Glomerular endothelial cell (primary cell): Measurements from ENCODE around the gene AP2A1. TPM values are rescaled to one million over a fixed set of nuclear protein-coding genes. Genes with fewer than 3 reads are reported as not detected.

ENCODE experiments used
- DNase-seq: peaks from one replicate; pipeline ENCODE4 v3.0.0-alpha.2; 2011; ENCODE audit warnings: low read depth, low spot score; ENCODE audit errors: extremely low read depth
- total RNA-seq: library from RNA; depleted of rRNA; stranded (reverse); fragments of >200 nt; gene quantifications from 2 replicates; pipeline ENCODE4 v1.2.3, GENCODE V29; 2015

Gene AP2A1
- total RNA-seq, 1 donor from 2014 or later: 147 TPM

DNA sequence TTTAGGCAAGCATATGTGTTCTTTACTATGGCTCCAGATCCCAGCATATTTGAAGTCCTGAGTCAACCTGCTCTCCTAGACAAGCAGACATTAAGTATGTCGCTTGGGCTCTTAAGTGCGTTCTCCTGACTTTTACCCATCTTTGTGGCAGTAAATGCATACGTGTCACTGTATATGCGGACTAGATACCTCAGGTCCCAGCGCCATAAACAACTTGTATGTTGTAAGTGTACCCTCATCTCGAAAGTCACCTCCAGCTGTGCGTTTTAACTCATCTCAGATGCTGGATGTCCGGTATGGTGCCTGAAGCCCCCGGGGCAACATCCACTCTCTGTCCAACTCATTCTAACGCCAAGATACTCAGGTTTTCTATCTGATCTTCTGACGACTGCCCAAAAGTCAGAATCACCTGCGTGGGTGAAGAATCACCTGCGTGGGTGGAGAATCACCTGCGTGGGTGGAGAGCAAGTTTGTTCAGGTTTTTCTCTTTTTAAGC lies 85.9 kb downstream of the AP2A1 start:
- DNase-seq: no peak

DNA sequence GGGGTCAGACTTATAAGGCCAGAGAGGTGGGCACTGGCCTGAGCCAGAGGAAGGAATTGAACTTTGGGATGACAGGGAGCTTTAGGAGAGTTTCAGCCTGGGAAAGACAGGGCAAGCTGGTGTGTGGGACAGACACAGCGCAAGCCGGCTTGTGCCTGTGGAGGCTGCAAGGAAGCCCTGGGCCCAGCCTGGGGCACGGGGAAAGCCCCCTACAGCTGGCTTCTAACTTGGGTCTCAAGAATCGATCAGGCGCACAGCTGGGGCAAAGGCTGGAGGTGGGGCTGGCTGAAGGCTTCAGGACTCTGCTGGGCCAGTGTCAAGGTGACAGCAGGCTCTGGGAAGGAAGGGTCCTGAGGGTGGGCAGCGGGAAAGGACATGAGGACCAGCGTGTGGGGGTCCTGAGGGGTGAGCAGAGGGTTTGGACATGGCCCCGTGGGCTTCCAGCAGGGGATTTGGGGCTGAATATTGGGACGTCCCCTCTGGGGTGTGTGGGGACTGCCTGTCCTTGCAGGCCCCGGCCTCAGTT lies 87.1 kb downstream of the AP2A1 start:
- no peak for DNase-seq

DNA sequence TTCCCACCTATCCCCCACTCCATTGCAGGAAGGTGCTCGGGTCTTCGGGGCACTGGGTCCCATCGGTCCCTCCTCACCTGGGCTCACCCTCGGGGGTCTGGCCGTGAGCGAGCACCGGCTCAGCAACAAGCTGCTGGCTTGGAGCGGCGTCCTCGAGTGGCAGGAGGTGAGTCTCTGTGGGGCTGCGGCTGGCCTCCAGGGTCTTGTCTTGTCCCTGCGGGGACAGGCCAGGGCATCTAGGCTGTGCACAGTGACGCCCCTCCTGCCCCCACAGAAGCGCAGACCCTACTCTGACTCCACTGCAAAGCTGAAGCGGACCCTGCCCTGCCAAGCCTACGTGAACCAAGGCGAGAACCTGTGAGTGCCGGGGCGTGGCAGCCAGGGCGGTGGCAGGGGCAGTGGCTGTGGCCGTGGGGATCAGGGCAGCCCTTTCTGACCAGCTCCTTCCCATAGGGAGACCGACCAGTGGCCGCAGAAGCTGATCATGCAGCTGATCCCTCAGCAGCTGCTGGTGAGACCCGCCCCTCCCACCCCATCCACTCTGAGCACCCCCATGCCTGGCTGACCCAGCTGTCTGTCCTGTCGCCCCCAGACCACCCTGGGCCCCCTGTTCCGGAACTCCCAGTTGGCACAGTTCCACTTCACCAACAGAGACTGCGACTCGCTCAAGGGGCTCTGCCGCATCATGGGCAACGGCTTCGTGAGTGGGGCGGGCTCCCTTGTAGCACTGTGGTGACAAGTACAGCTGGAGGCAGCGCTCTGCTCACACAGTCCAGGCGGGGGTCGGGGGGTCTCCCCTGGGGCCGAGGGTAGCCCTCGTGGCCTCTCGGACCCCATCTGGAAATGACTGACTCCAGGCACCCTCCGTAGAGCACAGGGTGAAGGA lies 87.8 kb downstream of the AP2A1 start:
- no peak for DNase-seq

DNA sequence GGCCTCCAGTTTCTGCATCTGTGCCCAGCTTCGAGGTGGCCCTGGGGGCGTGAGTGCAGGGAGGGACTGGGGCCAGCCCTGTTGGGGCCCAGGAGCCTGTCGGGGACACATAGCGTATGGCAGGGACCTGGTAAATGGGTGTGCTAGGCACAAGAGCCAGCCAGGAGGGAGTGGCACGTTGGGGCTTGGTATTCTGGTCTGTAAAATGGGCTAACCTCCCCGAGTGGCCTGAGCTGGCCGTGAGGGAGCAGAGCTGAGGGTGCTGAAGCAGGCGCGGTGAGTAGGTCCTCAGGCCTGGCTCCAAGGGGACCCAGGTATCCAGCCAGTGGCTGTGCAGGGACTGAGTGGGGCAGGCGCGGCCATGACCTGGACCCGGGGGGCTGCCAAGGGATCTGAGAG lies 88.5 kb downstream of the AP2A1 start:
- no peak for DNase-seq

DNA sequence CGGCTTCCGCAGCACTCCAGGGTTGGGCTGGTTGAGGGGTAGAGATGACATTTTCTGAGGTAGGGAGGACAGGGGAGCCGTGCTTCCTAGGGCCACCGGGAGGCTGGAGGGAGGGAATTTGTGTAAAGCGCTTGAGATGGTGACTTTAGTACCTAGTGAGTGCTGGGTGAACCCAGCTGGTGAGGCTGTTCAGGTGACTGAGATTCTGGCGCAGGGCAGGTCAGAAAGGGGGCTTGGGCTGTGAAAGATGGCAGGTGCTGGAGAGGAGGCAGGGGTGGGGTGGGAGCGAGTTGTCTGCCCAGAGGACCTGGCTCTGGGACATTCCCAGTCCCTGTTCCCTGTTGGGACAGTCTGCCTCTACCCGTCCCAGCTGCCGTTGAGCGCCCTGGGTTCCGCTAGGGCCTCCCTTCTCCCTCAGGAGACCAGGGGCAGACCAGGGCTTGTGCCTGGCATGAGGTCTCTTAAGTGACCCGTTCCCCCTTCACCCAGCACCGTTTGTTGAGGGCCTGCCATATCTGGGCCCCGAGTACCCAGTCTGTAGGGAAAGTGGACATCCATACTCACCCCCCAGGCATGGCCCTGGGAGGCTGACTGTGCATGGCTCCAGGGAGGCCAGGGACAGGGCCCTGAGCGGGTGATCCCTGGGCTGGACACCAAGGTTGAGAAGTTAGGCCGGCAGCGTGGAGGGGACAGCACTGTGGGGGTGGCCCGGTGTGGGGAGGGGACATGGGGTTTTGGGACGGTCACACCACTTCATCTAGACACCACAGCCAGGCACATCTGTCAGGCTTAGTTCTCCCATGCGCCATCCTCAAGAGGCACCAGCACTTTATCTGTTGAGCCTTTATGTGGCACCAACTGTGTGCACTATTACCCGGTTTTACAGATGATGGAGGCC lies 89.1 kb downstream of the AP2A1 start:
- DNase-seq: no peak

DNA sequence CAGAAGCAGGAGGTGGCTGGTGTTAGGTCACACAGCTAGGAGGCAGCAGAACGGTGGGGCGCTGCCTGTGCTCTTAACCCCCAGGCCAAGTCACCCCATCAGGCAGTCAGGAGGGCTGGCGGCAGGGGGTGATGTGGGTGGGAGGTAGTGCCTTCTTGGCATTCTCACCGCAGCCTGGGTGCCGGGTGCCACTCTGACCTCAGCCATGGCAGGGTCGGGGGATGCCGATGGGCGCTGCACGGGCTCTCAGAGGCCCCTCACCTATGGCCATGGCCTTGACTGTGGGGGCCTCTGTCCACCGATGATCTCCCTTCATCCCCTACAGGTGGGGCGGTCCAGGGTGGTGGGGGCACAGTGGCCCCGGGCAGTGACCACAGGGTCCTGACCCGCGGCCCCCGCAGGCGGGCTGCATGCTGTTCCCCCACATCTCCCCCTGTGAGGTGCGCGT lies 89.8 kb downstream of the AP2A1 start:
- DNase-seq: no peak

Other genes with a start within 250 kb of the AP2A1 start
- gene RCN3, start 239.0 kb upstream of the AP2A1 start, total RNA-seq: 71.5 and 95.5 TPM in 2 replicates
- gene NOSIP, start 186.4 kb upstream of the AP2A1 start, total RNA-seq: 79.9 and 91.1 TPM in 2 replicates
- gene PRRG2, start 185.7 kb upstream of the AP2A1 start, total RNA-seq: 1.6 and 12.2 TPM in 2 replicates
- 13.4 and 26.1 TPM in 2 replicates for gene PRR12, start 175.8 kb upstream of the AP2A1 start, total RNA-seq
- 110 and 120 TPM in 2 replicates for gene RRAS, start 126.9 kb upstream of the AP2A1 start, total RNA-seq
- gene SCAF1, start 124.8 kb upstream of the AP2A1 start, total RNA-seq: 47.0 and 68.6 TPM in 2 replicates
- 36.9 and 46.9 TPM in 2 replicates for gene IRF3, start 101.1 kb upstream of the AP2A1 start, total RNA-seq
- 18.6 and 21.2 TPM in 2 replicates for gene BCL2L12, start 101.1 kb upstream of the AP2A1 start, total RNA-seq
- gene PRMT1, start 89.7 kb upstream of the AP2A1 start, total RNA-seq: 266 and 283 TPM in 2 replicates
- 1.5 and 1.8 TPM in 2 replicates for gene ADM5, start 77.4 kb upstream of the AP2A1 start, total RNA-seq
- gene CPT1C, start 75.9 kb upstream of the AP2A1 start, total RNA-seq: 18.6 and 28.4 TPM in 2 replicates
- gene TSKS, start 3.7 kb upstream of the AP2A1 start, total RNA-seq: not detected in 2 replicates
- 10.0 and 14.5 TPM in 2 replicates for gene FUZ, start 46.3 kb downstream of the AP2A1 start, total RNA-seq
- 35.3 and 47.6 TPM in 2 replicates for gene MED25, start 51.3 kb downstream of the AP2A1 start, total RNA-seq
- 88.0 and 137 TPM in 2 replicates for gene PTOV1, start 84.2 kb downstream of the AP2A1 start, total RNA-seq
- gene PNKP, start 100.6 kb downstream of the AP2A1 start, total RNA-seq: 68.3 and 81.3 TPM in 2 replicates
- 39.6 and 44.9 TPM in 2 replicates for gene AKT1S1, start 110.4 kb downstream of the AP2A1 start, total RNA-seq
- 27.3 and 35.6 TPM in 2 replicates for gene TBC1D17, start 110.7 kb downstream of the AP2A1 start, total RNA-seq
- gene IL4I1, start 129.9 kb downstream of the AP2A1 start, total RNA-seq: 20.4 and 20.6 TPM in 2 replicates
- 24.4 and 30.0 TPM in 2 replicates for gene ATF5, start 162.2 kb downstream of the AP2A1 start, total RNA-seq
- gene NUP62, start 162.5 kb downstream of the AP2A1 start, total RNA-seq: 56.9 and 73.3 TPM in 2 replicates
- gene SIGLEC11, start 194.2 kb downstream of the AP2A1 start, total RNA-seq: 0.06 TPM in 1 of 2 replicates, not detected in the other